Keratinocyte (primary cell): ENCODE data around the gene CD8B2. TPM values are rescaled to one million over a fixed set of nuclear protein-coding genes. Genes with fewer than 3 reads are reported as not detected.

Experiments
- DNase-seq: peaks from one replicate; pipeline ENCODE4 v3.0.0-alpha.2; 2011; ENCODE audit warnings: low read depth, missing footprints, low spot score
- FAIRE-seq: peaks from 2 replicates; lab custom pipeline; 2011; peaks lifted over from hg19 to GRCh38; lab: Jason Lieb, UNC
- H2AFZ ChIP-seq: 2 replicates; pipeline ENCODE4 v1.6.0; 2012; ENCODE audit warnings: low read length, control low read depth, inconsistent platforms; ENCODE audit not compliant: control insufficient read depth
- H3K27ac ChIP-seq: 2 replicates; pipeline ENCODE4 v1.5.1; 2011; ENCODE audit warnings: low read length; ENCODE audit not compliant: control insufficient read depth, insufficient read depth
- H3K27me3 ChIP-seq: 3 replicates; pipeline ENCODE4 v1.6.0; 2011; ENCODE audit warnings: low read length; ENCODE audit not compliant: control insufficient read depth, insufficient read depth; ENCODE audit errors: extremely low read depth
- H3K36me3 ChIP-seq, 2 experiments: 2 replicates in 1 of 2; 3 replicates in 1 of 2; pipeline ENCODE4 v1.5.1; 2011; ENCODE audit warnings: low read length in 2 of 2, mild to moderate bottlenecking in 1 of 2; ENCODE audit not compliant: control insufficient read depth in 2 of 2, insufficient read depth in 2 of 2; ENCODE audit errors: extremely low read depth in 1 of 2
- H3K4me1 ChIP-seq: 3 replicates; pipeline ENCODE4 v1.5.1; 2011; ENCODE audit warnings: low read length; ENCODE audit not compliant: control insufficient read depth, insufficient read depth; ENCODE audit errors: extremely low read depth
- H3K4me2 ChIP-seq: 3 replicates; pipeline ENCODE4 v1.6.0; 2011; ENCODE audit warnings: low read depth, low read length; ENCODE audit not compliant: control insufficient read depth, insufficient read depth; ENCODE audit errors: extremely low read depth
- H3K4me3 ChIP-seq, 3 experiments: fragments of 200-600 bp in 1 of 3; sonication (generic) in 1 of 3; 2 replicates in 2 of 3; 3 replicates in 1 of 3; pipeline ENCODE4 v1.5.1; 2011 to 2016; ENCODE audit warnings: low read length in 3 of 3, mild to moderate bottlenecking in 3 of 3, control low read depth in 2 of 3, inconsistent platforms in 1 of 3, low read depth in 1 of 3, mixed read lengths in 1 of 3, mixed run types in 1 of 3, moderate library complexity in 1 of 3; ENCODE audit not compliant: control insufficient read depth in 2 of 3, insufficient read depth in 2 of 3; ENCODE audit errors: extremely low read depth in 1 of 3
- H3K79me2 ChIP-seq: 2 replicates; pipeline ENCODE4 v1.6.0; 2012; ENCODE audit warnings: low read length; ENCODE audit not compliant: control insufficient read depth, insufficient read depth
- H3K9ac ChIP-seq: 3 replicates; pipeline ENCODE4 v1.6.0; 2011; ENCODE audit warnings: low read length; ENCODE audit not compliant: control insufficient read depth, insufficient read depth; ENCODE audit errors: extremely low read depth
- H3K9me1 ChIP-seq: 3 replicates; pipeline ENCODE4 v1.6.0; 2011; ENCODE audit warnings: low read length; ENCODE audit not compliant: control insufficient read depth, insufficient read depth; ENCODE audit errors: extremely low read depth
- H3K9me3 ChIP-seq: 2 replicates; pipeline ENCODE4 v1.5.1; 2012; ENCODE audit warnings: low read depth, low read length; ENCODE audit not compliant: control insufficient read depth
- H4K20me1 ChIP-seq: 3 replicates; pipeline ENCODE4 v1.6.0; 2011; ENCODE audit warnings: low read length; ENCODE audit not compliant: control insufficient read depth, insufficient read depth; ENCODE audit errors: extremely low read depth
- EZH2 ChIP-seq: IDR thresholded peaks from one replicate; pipeline ENCODE4 v1.6.1; 2012; ENCODE audit warnings: inconsistent platforms, mild to moderate bottlenecking, low read length, moderate library complexity
- dilution Hi-C: fragments of 300-500 bp; cut with MboI; formaldehyde crosslinking; loops from one replicate; pipeline ENCODE4 v1.7.0; 2020; ENCODE audit warnings: low sequenced_read_pairs; ENCODE audit not compliant: extremely low pct_ligation_motif_present
- polyA plus RNA-seq, 5 experiments: library from polyadenylated mRNA; depleted of rRNA in 3 of 5; stranded (reverse) in 3 of 5; stranded (forward) in 1 of 5; unstranded in 1 of 5; fragments of >200 nt; gene quantifications; 1 replicate in 1 of 5; 2 replicates in 3 of 5; 3 replicates in 1 of 5; pipeline versions ENCODE4 v1.2.1 to v1.2.3, GENCODE V29; 2011 to 2012; ENCODE audit warnings: missing spikeins in 2 of 5, low read depth in 1 of 5, low replicate concordance in 1 of 5
- TF ChIP-seq, protein P1 (sequence below), 3 experiments: IDR thresholded peaks in 1 of 3; conservative IDR thresholded peaks in 1 of 3; optimal IDR thresholded peaks in 1 of 3; 2 replicates in 2 of 3; 3 replicates in 1 of 3; pipeline versions ENCODE3 to v1.5.1; 2011; ENCODE audit warnings: low read length in 3 of 3, mild to moderate bottlenecking in 3 of 3, moderate library complexity in 2 of 3, control low read depth in 1 of 3, inconsistent platforms in 1 of 3; ENCODE audit not compliant: insufficient read depth in 2 of 3; ENCODE audit errors: extremely low read depth in 1 of 3

The CD8B2 gene
- polyA plus RNA-seq, 1 donor (not counting 4 experiments of a cell fraction or from before 2014, with no cell fraction given) = not detected

DNA sequence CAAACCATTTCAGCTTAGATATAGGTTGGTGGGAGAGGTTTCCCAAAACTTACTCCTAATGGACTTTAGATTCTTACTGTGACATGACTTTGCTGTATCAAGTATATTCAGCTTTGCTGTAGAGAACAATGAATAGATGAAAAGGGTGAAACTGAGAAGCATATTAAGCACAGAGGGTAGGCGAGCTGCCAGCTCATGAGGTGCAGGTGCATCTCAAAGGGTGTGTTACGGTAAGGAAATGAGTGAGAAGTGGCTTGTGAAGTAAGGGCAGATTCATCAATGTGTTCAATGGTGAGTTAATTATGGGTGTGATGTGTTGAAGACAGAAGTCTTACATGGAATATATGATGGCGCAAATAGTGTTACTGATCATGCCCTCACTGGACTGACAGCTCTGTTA lies 49.3 kb downstream of the CD8B2 start:
- DNase-seq (no peak), FAIRE-seq (no peak)
- Histone ChIP-seq H3K4me1 (no peaks in the 10 kb centered on the region), H3K9ac (no peak overlapping the region), H3K9me1 (no peaks in the 10 kb centered on the region), H2AFZ (no peak overlapping the region), H3K9me3 (no peaks in the 10 kb centered on the region), H3K27me3 (no peaks in the 10 kb centered on the region), H3K79me2 (no peaks in the 10 kb centered on the region), H4K20me1 (no peaks in the 10 kb centered on the region), H3K4me2 (no peak overlapping the region), H3K36me3 (no peaks in the 10 kb centered on the region), H3K4me3 (no peak overlapping the region), H3K27ac (no peak overlapping the region)
- no peak for TF ChIP-seq EZH2
- TF ChIP-seq, protein P1, sequence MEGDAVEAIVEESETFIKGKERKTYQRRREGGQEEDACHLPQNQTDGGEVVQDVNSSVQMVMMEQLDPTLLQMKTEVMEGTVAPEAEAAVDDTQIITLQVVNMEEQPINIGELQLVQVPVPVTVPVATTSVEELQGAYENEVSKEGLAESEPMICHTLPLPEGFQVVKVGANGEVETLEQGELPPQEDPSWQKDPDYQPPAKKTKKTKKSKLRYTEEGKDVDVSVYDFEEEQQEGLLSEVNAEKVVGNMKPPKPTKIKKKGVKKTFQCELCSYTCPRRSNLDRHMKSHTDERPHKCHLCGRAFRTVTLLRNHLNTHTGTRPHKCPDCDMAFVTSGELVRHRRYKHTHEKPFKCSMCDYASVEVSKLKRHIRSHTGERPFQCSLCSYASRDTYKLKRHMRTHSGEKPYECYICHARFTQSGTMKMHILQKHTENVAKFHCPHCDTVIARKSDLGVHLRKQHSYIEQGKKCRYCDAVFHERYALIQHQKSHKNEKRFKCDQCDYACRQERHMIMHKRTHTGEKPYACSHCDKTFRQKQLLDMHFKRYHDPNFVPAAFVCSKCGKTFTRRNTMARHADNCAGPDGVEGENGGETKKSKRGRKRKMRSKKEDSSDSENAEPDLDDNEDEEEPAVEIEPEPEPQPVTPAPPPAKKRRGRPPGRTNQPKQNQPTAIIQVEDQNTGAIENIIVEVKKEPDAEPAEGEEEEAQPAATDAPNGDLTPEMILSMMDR (optimal IDR thresholded peaks at IDR 0.05 in 1 of 3, IDR thresholded peaks at IDR 0.05 in 1 of 3, conservative IDR thresholded peaks at IDR 0.05 in 1 of 3; ENCODE audit: extremely low read depth in 1 of 3, insufficient read depth in 2 of 3, low read length in 3 of 3) = no peak
- dilution Hi-C loops = no loop called here

DNA sequence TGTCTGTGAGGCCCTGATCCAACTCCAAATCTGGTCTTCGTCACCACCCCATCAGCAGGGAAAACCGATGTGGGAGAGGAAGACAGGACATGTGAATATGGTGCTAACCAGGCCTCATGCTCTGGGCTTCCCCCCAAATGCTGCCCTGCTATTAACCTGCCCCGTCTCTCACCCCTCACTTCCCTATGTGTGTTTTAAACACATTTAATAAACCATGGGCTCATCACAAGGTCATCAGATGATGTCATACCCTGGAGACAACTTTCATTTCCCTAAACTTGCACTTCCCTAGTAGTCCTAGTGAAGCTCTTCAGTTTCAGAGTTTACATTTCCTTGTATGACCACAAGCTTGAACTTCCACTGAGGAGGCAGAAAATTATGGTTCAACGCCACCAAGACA lies 49.9 kb downstream of the CD8B2 start:
- Histone ChIP-seq H4K20me1 (no peaks in the 10 kb centered on the region), H3K9ac (no peak overlapping the region), H3K27ac (no peak overlapping the region), H3K36me3 (no peaks in the 10 kb centered on the region), H3K79me2 (no peaks in the 10 kb centered on the region), H3K4me3 (no peak overlapping the region), H2AFZ (no peak overlapping the region), H3K4me2 (no peak overlapping the region), H3K4me1 (no peaks in the 10 kb centered on the region), H3K27me3 (no peaks in the 10 kb centered on the region), H3K9me3 (no peaks in the 10 kb centered on the region), H3K9me1 (no peaks in the 10 kb centered on the region)
- FAIRE-seq = no peak
- no peak for TF ChIP-seq EZH2
- TF ChIP-seq, protein P1 (optimal IDR thresholded peaks at IDR 0.05 in 1 of 3, IDR thresholded peaks at IDR 0.05 in 1 of 3, conservative IDR thresholded peaks at IDR 0.05 in 1 of 3; ENCODE audit: extremely low read depth in 1 of 3, insufficient read depth in 2 of 3, low read length in 3 of 3) = no peak
- no peak for DNase-seq
- dilution Hi-C loops = no loop called here
